Stimulated activated CD8-positive, alpha-beta memory T cell treated with anti-CD3 and anti-CD28 coated beads, Interleukin-15, amount 100 ng/mL, for 4 hours (primary cell): ENCODE data around the gene HSPBAP1.
A peak's percentile ranks its signal among the peaks of the same experiment; 100 is the strongest.

ENCODE experiments used
- DNase-seq, 2 donors: peaks; one replicate each; pipeline ENCODE4 v3.0.0-alpha.2; 2020; ENCODE audit warnings: low read depth in 2 of 2

Gene HSPBAP1

GRCh38 chr3:122793568-122794416 lies at the start of gene HSPBAP1:
Gene HSPBAP1, minus strand, starts transcription at chr3:122793831. Its CDS starts 151 bp downstream, at chr3:122793680.
- peak; percentile 82 to 84 for DNase-seq

GRCh38 chr3:122835590-122835989 lies 42.0 kb upstream of the HSPBAP1 start:
- no peak for DNase-seq

GRCh38 chr3:122828281-122828680 lies 34.6 kb upstream of the HSPBAP1 start:
- DNase-seq = no peak

- no peak for DNase-seq
Observed at GRCh38 chr3:122826278-122826677, 32.6 kb upstream of the HSPBAP1 start.

- no peak for DNase-seq
Observed at GRCh38 chr3:122825460-122825859, 31.8 kb upstream of the HSPBAP1 start.

GRCh38 chr3:122824465-122825381 lies 31.1 kb upstream of the HSPBAP1 start:
- DNase-seq = no peak

GRCh38 chr3:122816587-122816986 lies 23.0 kb upstream of the HSPBAP1 start:
- DNase-seq = no peak

GRCh38 chr3:122810734-122811133 lies 17.1 kb upstream of the HSPBAP1 start:
- no peak for DNase-seq

- no peak for DNase-seq
Observed at GRCh38 chr3:122803977-122804376, 10.3 kb upstream of the HSPBAP1 start.

GRCh38 chr3:122802323-122802722 lies 8.7 kb upstream of the HSPBAP1 start:
- DNase-seq = no peak

GRCh38 chr3:122800706-122801237 lies 7.1 kb upstream of the HSPBAP1 start:
- DNase-seq = no peak

GRCh38 chr3:122800031-122800430 lies 6.4 kb upstream of the HSPBAP1 start:
- no peak for DNase-seq

- DNase-seq = no peak
Observed at GRCh38 chr3:122799322-122799721, 5.7 kb upstream of the HSPBAP1 start.

- no peak for DNase-seq
Observed at GRCh38 chr3:122797291-122797690, 3.7 kb upstream of the HSPBAP1 start.

- no peak for DNase-seq
Observed at GRCh38 chr3:122795674-122796195, 2.1 kb upstream of the HSPBAP1 start.

- DNase-seq = peak; percentile 36 to 55
Observed at GRCh38 chr3:122794779-122795673, 1.4 kb upstream of the HSPBAP1 start, which contains the start of gene SLC49A4. Gene SLC49A4, plus strand, starts transcription at chr3:122795069. Its CDS starts 124 bp downstream, at chr3:122795193.

GRCh38 chr3:122794483-122794778 lies 800 bp upstream of the HSPBAP1 start:
- no peak for DNase-seq

GRCh38 chr3:122789585-122790273 lies 3.9 kb downstream of the HSPBAP1 start:
- no peak for DNase-seq

GRCh38 chr3:122787872-122788271 lies 5.8 kb downstream of the HSPBAP1 start:
- no peak for DNase-seq

- DNase-seq = no peak
Observed at GRCh38 chr3:122786066-122786465, 7.6 kb downstream of the HSPBAP1 start.
